Panc1 (cell line): ENCODE data around the gene SFXN3. TPM values are rescaled to one million over a fixed set of nuclear protein-coding genes. Genes with fewer than 3 reads are reported as not detected.

Source experiments
- ATAC-seq: fragments of 200-7000 bp; cut with Tn5 transposase; 2 replicates; pipeline ENCODE4 v1.9.1; 2020; ENCODE audit warnings: mild to moderate bottlenecking, moderate library complexity
- BruUV-seq: library from RNA; stranded (reverse); fragments of 400-500 nt; replicated peaks from 2 replicates; lab custom pipeline; 2021; lab: Mats Ljungman, UMichigan
- CTCF ChIA-PET: fragments of 300-600 bp; sonication (Branson Sonifier 250); formaldehyde crosslinking; loops from one replicate; lab custom pipeline; 2022; ENCODE audit warnings: antibody characterized with exemption; lab: Charles Lee
- POLR2A ChIA-PET: fragments of 300-600 bp; sonication (Branson Sonifier 250); formaldehyde crosslinking; loops from one replicate; lab custom pipeline; 2022; ENCODE audit warnings: antibody characterized with exemption; lab: Charles Lee
- DNase-seq: peaks from one replicate; pipeline ENCODE4 v3.0.0-alpha.2; 2010; ENCODE audit warnings: low read depth, low spot score
- H3K27ac ChIP-seq: 2 replicates; pipeline ENCODE4 v1.5.1; 2011; ENCODE audit warnings: mild to moderate bottlenecking, low read length, inconsistent platforms
- H3K27me3 ChIP-seq: fragments of 200-500 bp; sonication (Bioruptor generic); 2 replicates; pipeline ENCODE4 v1.6.0; 2014; ENCODE audit warnings: low read length, inconsistent platforms; ENCODE audit not compliant: control insufficient read depth, insufficient read depth
- H3K36me3 ChIP-seq: fragments of 200-500 bp; sonication (Bioruptor generic); 2 replicates; pipeline ENCODE4 v1.5.1; 2014; ENCODE audit warnings: inconsistent platforms, mild to moderate bottlenecking, low read length, moderate library complexity; ENCODE audit not compliant: control insufficient read depth, insufficient read depth
- H3K4me1 ChIP-seq: 2 replicates; pipeline ENCODE4 v1.5.1; 2011; ENCODE audit warnings: inconsistent platforms, mild to moderate bottlenecking, low read length, moderate library complexity; ENCODE audit not compliant: control insufficient read depth, insufficient read depth
- H3K4me3 ChIP-seq, 2 experiments: 2 replicates each; pipeline ENCODE4 v1.5.1; 2011 to 2012; ENCODE audit warnings: low read depth in 2 of 2, low read length in 2 of 2, mild to moderate bottlenecking in 2 of 2, inconsistent platforms in 1 of 2, moderate library complexity in 1 of 2
- H3K9me3 ChIP-seq: fragments of 200-500 bp; sonication (Bioruptor generic); 2 replicates; pipeline ENCODE4 v1.5.1; 2014; ENCODE audit warnings: low read depth, mild to moderate bottlenecking, inconsistent platforms, low read length, moderate library complexity; ENCODE audit not compliant: control insufficient read depth, insufficient read depth
- CTCF ChIP-seq: fragments of 450-650 bp; IDR thresholded peaks from 2 replicates; pipeline ENCODE4 v1.5.1; 2017; ENCODE audit warnings: mild to moderate bottlenecking
- POLR2AphosphoS5 ChIP-seq: IDR thresholded peaks from 2 replicates; pipeline ENCODE4 v1.6.1; 2012; ENCODE audit warnings: mild to moderate bottlenecking, low read depth, low read length, moderate library complexity
- REST ChIP-seq, 2 experiments: IDR thresholded peaks; 2 replicates each; pipeline ENCODE4 v1.6.1; 2011 to 2012; ENCODE audit warnings: low read depth in 2 of 2, control low read depth in 1 of 2, low read length in 1 of 2, mild to moderate bottlenecking in 1 of 2, moderate library complexity in 1 of 2; ENCODE audit not compliant: insufficient read depth in 1 of 2
- SIN3A ChIP-seq: IDR thresholded peaks from 2 replicates; pipeline ENCODE4 v1.6.1; 2012; ENCODE audit warnings: low read depth, mild to moderate bottlenecking, low read length, moderate library complexity, borderline replicate concordance; ENCODE audit not compliant: insufficient read depth
- TCF7L2 ChIP-seq: IDR thresholded peaks from 2 replicates; pipeline ENCODE4 v1.6.1; 2011; ENCODE audit warnings: mild to moderate bottlenecking, low read depth, low read length, inconsistent platforms
- in situ Hi-C: cut with HindIII; loops from 2 replicates; pipeline ENCODE4 v1.10.0; 2016; ENCODE audit warnings: low sequenced_read_pairs, low pct_unique_long_range_greater_than_20kb
- intact Hi-C: fragments of 100-400 bp; cut with micrococcal nuclease; formaldehyde crosslinking; loops from one replicate; pipeline ENCODE4 v1.10.0; 2022; ENCODE audit not compliant: unreplicated experiment
- total RNA-seq: library from RNA; stranded (reverse); gene quantifications from one replicate; pipeline ENCODE4 v1.2.1, GENCODE V29; 2021; ENCODE audit not compliant: unreplicated experiment

Gene SFXN3
- total RNA-seq, 1 experiment from 2014 or later = 15.3 TPM

- H3K4me3 ChIP-seq = peak overlapping the region in 1 of 2 experiments; percentile 77; a peak in 2 of 4 replicates
- no peak for ATAC-seq
- intact Hi-C loops = no loop called here
Measured at GRCh38 chr10:101063548-101064414, 32.7 kb downstream of the SFXN3 start.

GRCh38 chr10:101064415-101065030, 33.5 kb downstream of the SFXN3 start:
- POLR2A ChIA-PET = no interaction called here

More at GRCh38 chr10:101063548-101064414, 32.7 kb downstream of the SFXN3 start:
- Histone ChIP-seq H3K4me1 (peaks cover 49% of the 10 kb centered on the region), H3K27ac (peak overlapping the region; percentile 99), H3K27me3 (no peaks in the 10 kb centered on the region), H3K9me3 (no peaks in the 10 kb centered on the region), H3K36me3 (peaks cover 6% of the 10 kb centered on the region; the same call in 1 of the 2 replicates)
- no TSS peak for BruUV-seq
- ChIA-PET CTCF (interaction anchor here (0.7 kb wide), 1 partner anchor 38 kb away, joined by 3 read pairs; no protein-coding TSS in a partner anchor), POLR2A (no interaction called here)
- TF ChIP-seq SIN3A = no peak
- TF ChIP-seq POLR2AphosphoS5 = peak; percentile 22; the same call in 1 of the 2 replicates
- TF ChIP-seq TCF7L2 = no peak
- no peak for TF ChIP-seq REST (IDR thresholded peaks at IDR 0.05; ENCODE audit: insufficient read depth in 1 of 2, low read depth in 2 of 2, low read length in 1 of 2)
- in situ Hi-C loops = no loop called here
- DNase-seq = no peak

More at GRCh38 chr10:101064415-101065030, 33.5 kb downstream of the SFXN3 start:
- Histone ChIP-seq H3K27me3 (no peaks in the 10 kb centered on the region), H3K36me3 (peaks cover 6% of the 10 kb centered on the region; the same call in 1 of the 2 replicates), H3K27ac (peak overlapping the region; percentile 93; the same call in 1 of the 2 replicates), H3K4me3 (no peak overlapping the region), H3K9me3 (no peaks in the 10 kb centered on the region), H3K4me1 (peaks cover 44% of the 10 kb centered on the region)
- in situ Hi-C loops (no loop called here), intact Hi-C loops (no loop called here)
- ATAC-seq = no peak
- DNase-seq = no peak
- no TSS peak for BruUV-seq
- TF ChIP-seq CTCF (no peak), SIN3A (no peak), TCF7L2 (no peak), POLR2AphosphoS5 (no peak), REST (IDR thresholded peaks at IDR 0.05; ENCODE audit: insufficient read depth in 1 of 2, low read depth in 2 of 2, low read length in 1 of 2) (no peak)
- CTCF ChIA-PET = interaction anchor here (1.4 to 3.7 kb wide), 2 partner anchors 14 to 23 kb away, joined by 5 to 19 read pairs; no protein-coding TSS in a partner anchor
